ENCODE data around the gene OR2C1.

GRCh38 chr16:3311496-3311895 lies 44.2 kb upstream of the OR2C1 start:
- TF ChIP-seq CTCF (IDR thresholded peaks at IDR 0.05; ENCODE audit: low read length): no peak
- no peak for TF ChIP-seq EZH2phosphoT487 (IDR thresholded peaks at IDR 0.05; ENCODE audit: low read length)

Data from MM.1S (cell line).